ENCODE measurements around the gene PHF19.

DNA sequence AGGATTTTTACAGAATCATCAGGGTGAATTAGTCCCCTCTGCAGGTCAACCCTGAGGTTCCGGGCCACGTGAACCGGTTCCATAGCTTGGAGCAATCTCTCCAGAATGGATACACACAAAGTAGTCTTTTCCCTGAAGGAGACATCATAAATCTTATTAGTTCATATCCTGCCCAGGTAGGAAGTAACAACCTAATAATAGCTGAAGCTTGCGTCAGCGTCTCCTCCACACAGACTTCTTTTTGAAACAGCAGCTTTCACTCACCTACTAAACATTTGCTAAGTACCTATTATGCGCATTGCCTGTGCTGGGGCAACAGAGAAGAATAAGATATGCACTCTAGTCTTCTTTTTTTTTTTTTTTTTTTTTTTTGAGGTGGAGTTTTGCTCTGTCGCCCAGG, 43.7 kb downstream of the PHF19 start:
- TF ChIP-seq, protein P1, sequence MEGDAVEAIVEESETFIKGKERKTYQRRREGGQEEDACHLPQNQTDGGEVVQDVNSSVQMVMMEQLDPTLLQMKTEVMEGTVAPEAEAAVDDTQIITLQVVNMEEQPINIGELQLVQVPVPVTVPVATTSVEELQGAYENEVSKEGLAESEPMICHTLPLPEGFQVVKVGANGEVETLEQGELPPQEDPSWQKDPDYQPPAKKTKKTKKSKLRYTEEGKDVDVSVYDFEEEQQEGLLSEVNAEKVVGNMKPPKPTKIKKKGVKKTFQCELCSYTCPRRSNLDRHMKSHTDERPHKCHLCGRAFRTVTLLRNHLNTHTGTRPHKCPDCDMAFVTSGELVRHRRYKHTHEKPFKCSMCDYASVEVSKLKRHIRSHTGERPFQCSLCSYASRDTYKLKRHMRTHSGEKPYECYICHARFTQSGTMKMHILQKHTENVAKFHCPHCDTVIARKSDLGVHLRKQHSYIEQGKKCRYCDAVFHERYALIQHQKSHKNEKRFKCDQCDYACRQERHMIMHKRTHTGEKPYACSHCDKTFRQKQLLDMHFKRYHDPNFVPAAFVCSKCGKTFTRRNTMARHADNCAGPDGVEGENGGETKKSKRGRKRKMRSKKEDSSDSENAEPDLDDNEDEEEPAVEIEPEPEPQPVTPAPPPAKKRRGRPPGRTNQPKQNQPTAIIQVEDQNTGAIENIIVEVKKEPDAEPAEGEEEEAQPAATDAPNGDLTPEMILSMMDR (IDR thresholded peaks at IDR 0.05; ENCODE audit: low read depth, low read length, poor library complexity, severe bottlenecking) = no peak
- no peak for TF ChIP-seq EZH2phosphoT487 (IDR thresholded peaks at IDR 0.05; ENCODE audit: borderline replicate concordance, low read length)

Data from DOHH2 (cell line).